ENCODE data around the gene CREG2.

Gene CREG2

DNA sequence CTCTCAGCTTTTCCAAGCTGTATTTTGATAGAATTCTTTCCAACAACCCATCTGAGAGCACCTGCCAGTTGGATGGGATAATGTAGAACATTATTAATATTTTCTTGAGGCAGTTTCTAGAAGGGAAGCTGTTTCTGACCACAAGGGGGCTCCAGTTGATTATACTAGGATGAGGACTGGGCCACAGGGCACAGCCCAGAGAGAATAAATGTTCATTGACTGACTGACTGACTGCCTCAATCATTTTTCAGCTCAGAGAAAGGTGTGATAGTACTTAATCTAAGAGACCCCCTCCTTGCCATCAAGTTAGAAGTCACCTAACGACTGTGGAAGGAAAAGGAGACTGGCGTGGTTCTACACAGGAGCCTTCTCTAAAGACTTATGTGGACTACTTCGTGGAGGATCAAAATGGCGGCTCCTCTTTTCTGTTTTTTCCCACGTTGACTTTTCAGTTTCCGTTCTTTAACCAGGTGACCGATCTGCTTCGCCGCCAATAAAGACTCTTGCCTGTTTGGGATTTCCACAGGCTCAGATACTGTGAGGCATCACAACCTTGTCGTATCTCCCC lies 31.9 kb upstream of the CREG2 start:
- no peak overlapping the region for H3K9ac ChIP-seq (ENCODE audit: low read length)
- no peak overlapping the region for H3K27ac ChIP-seq (ENCODE audit: low read depth, low read length)
- no peak overlapping the region for H3K4me3 ChIP-seq (ENCODE audit: low read length)
- no peaks in the 10 kb centered on the region for H3K4me1 ChIP-seq (ENCODE audit: control insufficient read depth, insufficient read depth, low read length)
- no peaks in the 10 kb centered on the region for H3K36me3 ChIP-seq (ENCODE audit: control insufficient read depth, insufficient read depth, low read length)
- no peaks in the 10 kb centered on the region for H3K27me3 ChIP-seq (ENCODE audit: control insufficient read depth, insufficient read depth, low read length)

- Histone ChIP-seq H3K9ac (ENCODE audit: low read length) (no peak overlapping the region), H3K27me3 (ENCODE audit: control insufficient read depth, insufficient read depth, low read length) (no peaks in the 10 kb centered on the region), H3K4me1 (ENCODE audit: control insufficient read depth, insufficient read depth, low read length) (no peaks in the 10 kb centered on the region), H3K4me3 (ENCODE audit: low read length) (no peak overlapping the region), H3K27ac (ENCODE audit: low read depth, low read length) (no peak overlapping the region), H3K36me3 (ENCODE audit: control insufficient read depth, insufficient read depth, low read length) (no peaks in the 10 kb centered on the region)
Observed at GRCh38 chr2:101418460-101419095, 31.3 kb upstream of the CREG2 start.

- Histone ChIP-seq H3K4me1 (ENCODE audit: control insufficient read depth, insufficient read depth, low read length) (no peaks in the 10 kb centered on the region), H3K27me3 (ENCODE audit: control insufficient read depth, insufficient read depth, low read length) (no peaks in the 10 kb centered on the region), H3K9ac (ENCODE audit: low read length) (no peak overlapping the region), H3K4me3 (ENCODE audit: low read length) (no peak overlapping the region), H3K27ac (ENCODE audit: low read depth, low read length) (no peak overlapping the region), H3K36me3 (ENCODE audit: control insufficient read depth, insufficient read depth, low read length) (no peaks in the 10 kb centered on the region)
Observed at GRCh38 chr2:101416609-101417008, 29.3 kb upstream of the CREG2 start.

GRCh38 chr2:101415884-101416283 lies 28.6 kb upstream of the CREG2 start:
- Histone ChIP-seq H3K4me1 (ENCODE audit: control insufficient read depth, insufficient read depth, low read length) (no peaks in the 10 kb centered on the region), H3K36me3 (ENCODE audit: control insufficient read depth, insufficient read depth, low read length) (no peaks in the 10 kb centered on the region), H3K27me3 (ENCODE audit: control insufficient read depth, insufficient read depth, low read length) (no peaks in the 10 kb centered on the region), H3K4me3 (ENCODE audit: low read length) (no peak overlapping the region), H3K9ac (ENCODE audit: low read length) (no peak overlapping the region), H3K27ac (ENCODE audit: low read depth, low read length) (no peak overlapping the region)

GRCh38 chr2:101415220-101415619 lies 27.9 kb upstream of the CREG2 start:
- no peak overlapping the region for H3K9ac ChIP-seq (ENCODE audit: low read length)
- H3K4me3 ChIP-seq (ENCODE audit: low read length), result no peak overlapping the region
- no peaks in the 10 kb centered on the region for H3K4me1 ChIP-seq (ENCODE audit: control insufficient read depth, insufficient read depth, low read length)
- H3K27me3 ChIP-seq (ENCODE audit: control insufficient read depth, insufficient read depth, low read length), result no peaks in the 10 kb centered on the region
- no peak overlapping the region for H3K27ac ChIP-seq (ENCODE audit: low read depth, low read length)
- H3K36me3 ChIP-seq (ENCODE audit: control insufficient read depth, insufficient read depth, low read length), result no peaks in the 10 kb centered on the region

- Histone ChIP-seq H3K27ac (ENCODE audit: low read depth, low read length) (no peak overlapping the region), H3K27me3 (ENCODE audit: control insufficient read depth, insufficient read depth, low read length) (no peaks in the 10 kb centered on the region), H3K9ac (ENCODE audit: low read length) (no peak overlapping the region)
Observed at GRCh38 chr2:101412092-101412694, 24.9 kb upstream of the CREG2 start.

DNA sequence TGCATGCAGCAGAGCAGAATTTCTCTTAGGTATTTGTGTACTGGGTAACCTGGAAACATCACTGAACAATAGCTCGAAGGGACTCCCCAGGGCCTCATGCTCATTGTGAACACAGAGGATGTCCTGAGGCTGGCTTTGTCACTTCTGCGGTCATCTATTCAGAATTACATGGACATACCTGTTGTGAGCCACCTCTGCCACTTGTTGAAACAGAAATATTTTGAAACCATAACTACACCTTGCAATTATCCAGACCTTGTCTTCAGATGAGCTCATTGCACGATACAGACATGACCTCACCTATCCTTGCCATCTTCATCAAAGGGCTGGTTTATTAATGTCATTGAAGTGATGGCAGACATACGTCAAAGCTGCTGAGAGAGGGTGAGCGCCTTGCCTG lies 23.4 kb upstream of the CREG2 start:
- H3K4me1 ChIP-seq (ENCODE audit: control insufficient read depth, insufficient read depth, low read length), result no peaks in the 10 kb centered on the region
- no peak overlapping the region for H3K27ac ChIP-seq (ENCODE audit: low read depth, low read length)
- no peaks in the 10 kb centered on the region for H3K36me3 ChIP-seq (ENCODE audit: control insufficient read depth, insufficient read depth, low read length)
- H3K4me3 ChIP-seq (ENCODE audit: low read length), result no peak overlapping the region
- no peak overlapping the region for H3K9ac ChIP-seq (ENCODE audit: low read length)
- H3K27me3 ChIP-seq (ENCODE audit: control insufficient read depth, insufficient read depth, low read length), result no peaks in the 10 kb centered on the region

More at GRCh38 chr2:101412092-101412694, 24.9 kb upstream of the CREG2 start:
- no peaks in the 10 kb centered on the region for H3K36me3 ChIP-seq (ENCODE audit: control insufficient read depth, insufficient read depth, low read length)
- H3K4me1 ChIP-seq (ENCODE audit: control insufficient read depth, insufficient read depth, low read length), result no peaks in the 10 kb centered on the region
- no peak overlapping the region for H3K4me3 ChIP-seq (ENCODE audit: low read length)

DNA sequence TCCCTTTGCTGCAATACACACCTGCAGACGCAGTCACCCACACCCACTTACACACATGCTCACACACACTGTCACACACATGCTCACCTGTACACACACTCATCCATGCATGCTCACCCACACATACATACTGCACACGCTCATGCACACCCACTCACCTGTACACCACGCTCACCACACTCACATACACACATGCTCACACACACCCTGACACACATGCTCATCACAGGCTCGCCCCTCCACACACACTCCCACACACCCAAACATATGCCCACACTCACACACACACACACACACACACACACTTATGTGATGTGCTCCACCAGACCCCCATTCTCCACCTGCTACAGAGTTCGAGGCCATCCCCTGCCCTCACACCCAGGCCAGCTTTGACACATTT lies 22.8 kb upstream of the CREG2 start:
- no peak overlapping the region for H3K9ac ChIP-seq (ENCODE audit: low read length)
- H3K27ac ChIP-seq (ENCODE audit: low read depth, low read length), result no peak overlapping the region
- no peaks in the 10 kb centered on the region for H3K27me3 ChIP-seq (ENCODE audit: control insufficient read depth, insufficient read depth, low read length)
- H3K4me1 ChIP-seq (ENCODE audit: control insufficient read depth, insufficient read depth, low read length), result no peaks in the 10 kb centered on the region
- H3K36me3 ChIP-seq (ENCODE audit: control insufficient read depth, insufficient read depth, low read length), result no peaks in the 10 kb centered on the region
- no peak overlapping the region for H3K4me3 ChIP-seq (ENCODE audit: low read length)

DNA sequence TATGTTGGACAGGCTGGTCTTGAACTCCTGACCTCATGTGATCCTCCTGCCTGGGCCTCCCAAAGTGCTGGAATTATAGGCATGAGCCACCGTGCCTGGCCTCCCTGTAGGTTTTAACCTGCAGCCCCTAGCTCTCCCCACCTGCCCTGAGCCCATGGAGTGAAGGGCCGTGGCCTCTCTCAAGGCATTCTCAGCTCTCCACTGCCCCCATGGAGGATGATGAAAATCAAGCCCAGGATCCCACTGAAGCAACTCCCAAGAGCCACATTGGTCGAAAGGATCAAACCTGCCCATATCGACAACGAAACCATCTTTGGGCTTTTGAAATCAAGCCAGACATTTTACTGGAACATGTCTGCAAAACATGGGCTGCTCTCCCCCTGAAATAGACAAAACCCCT lies 22.4 kb upstream of the CREG2 start:
- Histone ChIP-seq H3K36me3 (ENCODE audit: control insufficient read depth, insufficient read depth, low read length) (no peaks in the 10 kb centered on the region), H3K27ac (ENCODE audit: low read depth, low read length) (no peak overlapping the region), H3K9ac (ENCODE audit: low read length) (no peak overlapping the region), H3K4me1 (ENCODE audit: control insufficient read depth, insufficient read depth, low read length) (no peaks in the 10 kb centered on the region), H3K27me3 (ENCODE audit: control insufficient read depth, insufficient read depth, low read length) (no peaks in the 10 kb centered on the region), H3K4me3 (ENCODE audit: low read length) (no peak overlapping the region)

DNA sequence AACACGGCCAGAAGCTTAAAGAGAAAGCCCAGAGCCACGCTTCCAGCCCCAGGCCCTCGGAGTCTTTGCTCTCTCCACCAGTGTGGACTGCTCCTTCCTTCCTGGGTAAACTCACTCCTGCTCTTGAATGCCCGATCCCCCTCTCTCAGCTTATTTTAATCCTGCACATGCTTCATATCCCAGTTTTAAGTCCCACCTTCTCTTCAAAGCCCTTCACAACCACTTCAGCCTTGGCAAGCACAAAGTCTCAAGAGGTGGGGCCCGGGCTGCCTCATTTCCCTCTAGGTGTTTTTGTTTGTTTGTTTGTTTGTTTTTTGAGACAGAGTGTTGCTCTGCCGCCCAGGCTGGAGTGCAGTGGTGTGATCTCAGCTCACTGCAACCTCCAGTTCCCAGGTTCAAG lies 21.6 kb upstream of the CREG2 start:
- Histone ChIP-seq H3K27me3 (ENCODE audit: control insufficient read depth, insufficient read depth, low read length) (no peaks in the 10 kb centered on the region), H3K4me3 (ENCODE audit: low read length) (no peak overlapping the region), H3K36me3 (ENCODE audit: control insufficient read depth, insufficient read depth, low read length) (no peaks in the 10 kb centered on the region), H3K4me1 (ENCODE audit: control insufficient read depth, insufficient read depth, low read length) (no peaks in the 10 kb centered on the region), H3K27ac (ENCODE audit: low read depth, low read length) (no peak overlapping the region), H3K9ac (ENCODE audit: low read length) (no peak overlapping the region)

DNA sequence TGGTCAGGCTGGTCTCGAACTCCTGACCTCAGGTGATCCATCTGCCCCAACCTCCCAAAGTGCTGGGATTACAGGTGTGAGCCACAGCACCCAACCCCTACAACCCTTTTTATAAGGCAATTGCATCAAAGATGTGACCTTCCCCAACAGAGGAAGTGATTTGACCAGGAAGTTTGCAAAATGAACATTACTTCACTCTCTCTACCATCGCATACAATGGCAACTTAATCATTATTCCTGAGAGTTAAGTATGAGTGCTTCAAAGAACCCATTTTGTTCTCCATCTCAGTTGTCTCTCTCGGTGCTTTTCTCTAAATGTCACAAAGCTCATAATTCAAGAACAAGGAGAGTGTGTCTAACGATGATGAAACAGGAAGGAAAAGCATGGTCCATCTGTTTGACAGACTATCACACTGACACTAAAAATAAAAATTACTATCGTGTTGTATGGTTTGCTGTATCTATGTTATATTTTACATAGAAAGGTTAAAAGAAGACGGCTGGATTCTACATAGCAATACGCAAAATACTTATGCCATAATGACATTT lies 18.1 kb upstream of the CREG2 start:
- Histone ChIP-seq H3K4me3 (ENCODE audit: low read length) (no peak overlapping the region), H3K4me1 (ENCODE audit: control insufficient read depth, insufficient read depth, low read length) (no peaks in the 10 kb centered on the region), H3K36me3 (ENCODE audit: control insufficient read depth, insufficient read depth, low read length) (no peaks in the 10 kb centered on the region), H3K27me3 (ENCODE audit: control insufficient read depth, insufficient read depth, low read length) (no peaks in the 10 kb centered on the region), H3K27ac (ENCODE audit: low read depth, low read length) (no peak overlapping the region), H3K9ac (ENCODE audit: low read length) (no peak overlapping the region)

- Histone ChIP-seq H3K27me3 (ENCODE audit: control insufficient read depth, insufficient read depth, low read length) (no peaks in the 10 kb centered on the region), H3K9ac (ENCODE audit: low read length) (no peak overlapping the region), H3K4me1 (ENCODE audit: control insufficient read depth, insufficient read depth, low read length) (no peaks in the 10 kb centered on the region), H3K4me3 (ENCODE audit: low read length) (no peak overlapping the region), H3K36me3 (ENCODE audit: control insufficient read depth, insufficient read depth, low read length) (no peaks in the 10 kb centered on the region), H3K27ac (ENCODE audit: low read depth, low read length) (no peak overlapping the region)
Observed at GRCh38 chr2:101403745-101404144, 16.4 kb upstream of the CREG2 start.

DNA sequence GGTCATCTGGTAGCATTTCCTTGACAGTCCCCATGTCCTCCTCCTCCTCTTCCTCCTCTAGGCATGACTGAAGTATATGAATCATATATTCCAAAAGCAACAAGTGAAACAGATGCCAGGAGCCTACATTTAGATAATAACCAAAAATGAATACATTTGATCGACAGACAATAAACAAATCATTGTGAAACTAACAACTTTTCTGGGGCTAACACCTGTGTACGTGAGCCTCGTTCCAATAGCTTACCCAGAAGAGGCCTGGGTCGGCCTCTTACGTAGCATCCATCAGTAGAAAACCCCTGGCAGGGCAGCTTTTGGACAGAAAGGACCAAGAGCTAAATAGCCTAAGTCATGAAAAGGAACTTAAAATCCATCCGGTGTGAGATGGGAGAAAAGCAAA lies 15.3 kb upstream of the CREG2 start:
- Histone ChIP-seq H3K9ac (ENCODE audit: low read length) (no peak overlapping the region), H3K27me3 (ENCODE audit: control insufficient read depth, insufficient read depth, low read length) (no peaks in the 10 kb centered on the region), H3K4me1 (ENCODE audit: control insufficient read depth, insufficient read depth, low read length) (no peaks in the 10 kb centered on the region), H3K4me3 (ENCODE audit: low read length) (no peak overlapping the region), H3K36me3 (ENCODE audit: control insufficient read depth, insufficient read depth, low read length) (no peaks in the 10 kb centered on the region), H3K27ac (ENCODE audit: low read depth, low read length) (no peak overlapping the region)
